Omental fat pad (tissue), 4 donors: Measurements from ENCODE around the gene LHB. TPM values are rescaled to one million over a fixed set of nuclear protein-coding genes. Genes with fewer than 3 reads are reported as not detected.

Source experiments
- small RNA-seq: library from RNA; depleted of rRNA; stranded (forward); fragments of <200 nt; gene quantifications from one replicate; pipeline ENCODE3, GENCODE V24; 2016
- total RNA-seq, 4 donors: library from RNA; depleted of rRNA; stranded (reverse); fragments of >200 nt; gene quantifications; one replicate each; pipeline ENCODE4 v1.1.0, GENCODE V29; 2016

LHB gene
- total RNA-seq, 4 donors from 2014 or later: not detected

Small RNA genes within 50 kb of the gene (small RNA-seq; reads per million reads assigned to genes)
- gene MIR6798: not detected

Other genes with a start within 250 kb of the LHB start
- gene BCAT2, start 206.1 kb downstream of the LHB start, total RNA-seq: 10 to 100 TPM; 20.5 to 65.3 (median 37.2) TPM
- 10 to 100 TPM; 11.0 to 19.3 (median 13.0) TPM for gene HSD17B14, start 180.6 kb downstream of the LHB start, total RNA-seq
- gene PLEKHA4, start 148.5 kb downstream of the LHB start, total RNA-seq: 10 to 100 TPM in 3 of 4 donors, 1 to 10 TPM in 1; 7.3 to 18.7 (median 14.9) TPM
- gene PPP1R15A, start 144.7 kb downstream of the LHB start, total RNA-seq: 100 to 1,000 TPM; 105 to 282 (median 176) TPM
- gene TULP2, start 118.3 kb downstream of the LHB start, total RNA-seq: not detected
- 100 to 1,000 TPM; 197 to 280 (median 253) TPM for gene NUCB1, start 116.8 kb downstream of the LHB start, total RNA-seq
- not detected for gene DHDH, start 83.4 kb downstream of the LHB start, total RNA-seq
- 10 to 100 TPM; 26.4 to 64.2 (median 37.3) TPM for gene BAX, start 62.2 kb downstream of the LHB start, total RNA-seq
- gene FTL, start 51.8 kb downstream of the LHB start, total RNA-seq: 1,000 to 10,000 TPM; 6,104 to 9,580 (median 8,850) TPM
- gene GYS1, start 23.8 kb downstream of the LHB start, total RNA-seq: 10 to 100 TPM; 34.3 to 41.0 (median 38.8) TPM
- 10 to 100 TPM; 66.3 to 83.9 (median 72.4) TPM for gene RUVBL2, start 23.2 kb downstream of the LHB start, total RNA-seq
- not detected for gene CGB3, start 7.2 kb upstream of the LHB start, total RNA-seq
- not detected for gene CGB2, start 14.8 kb upstream of the LHB start, total RNA-seq
- not detected for gene CGB1, start 19.8 kb upstream of the LHB start, total RNA-seq
- gene CGB5, start 26.8 kb upstream of the LHB start, total RNA-seq: not detected
- gene CGB8, start 32.0 kb upstream of the LHB start, total RNA-seq: not detected
- gene CGB7, start 40.7 kb upstream of the LHB start, total RNA-seq: not detected
- gene NTF4, start 47.7 kb upstream of the LHB start, total RNA-seq: under 1 TPM in 1 of 4 donors, not detected in 3; 0.84 TPM
- not detected for gene KCNA7, start 55.6 kb upstream of the LHB start, total RNA-seq
- 100 to 1,000 TPM; 132 to 314 (median 207) TPM for gene SNRNP70, start 68.4 kb upstream of the LHB start, total RNA-seq
- gene LIN7B, start 97.3 kb upstream of the LHB start, total RNA-seq: 1 to 10 TPM in 3 of 4 donors, not detected in 1; 3.7 to 9.0 (median 3.9) TPM
- gene C19orf73, start 102.1 kb upstream of the LHB start, total RNA-seq: 1 to 10 TPM; 1.6 to 3.5 (median 2.9) TPM
- 10 to 100 TPM in 1 of 4 donors, 1 to 10 TPM in 3; 1.6 to 11.2 (median 4.1) TPM for gene PPFIA3, start 102.5 kb upstream of the LHB start, total RNA-seq
- 10 to 100 TPM in 1 of 4 donors, 1 to 10 TPM in 1, under 1 TPM in 2; 0.74 to 13.1 (median 1.7) TPM for gene HRC, start 138.3 kb upstream of the LHB start, total RNA-seq
- 10 to 100 TPM in 2 of 4 donors, 1 to 10 TPM in 2; 7.2 to 26.0 (median 10.6) TPM for gene TRPM4, start 140.7 kb upstream of the LHB start, total RNA-seq